Measurements from ENCODE around the gene CADPS2.

DNA sequence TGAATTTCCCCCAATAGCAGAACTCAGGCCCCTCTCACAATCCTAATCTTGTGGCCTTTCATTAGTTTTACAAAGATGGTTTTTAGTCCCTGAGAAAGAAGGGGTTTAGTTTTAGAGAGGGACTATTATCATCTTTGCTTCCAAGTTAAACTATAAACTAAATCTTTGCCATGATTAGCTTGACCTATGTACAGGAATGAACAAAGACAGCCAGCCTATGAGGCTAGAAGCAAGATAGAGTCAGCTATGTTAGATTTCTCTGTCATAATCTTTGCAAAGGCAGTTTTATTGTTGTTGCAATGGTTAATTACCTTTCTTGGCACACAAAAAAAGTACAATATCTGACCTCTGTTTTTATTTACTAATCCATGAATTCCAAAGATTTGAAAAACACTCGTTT, 206.4 kb downstream of the CADPS2 start:
- TF ChIP-seq EP300 (IDR thresholded peaks at IDR 0.05) (no peak), POLR2A (IDR thresholded peaks at IDR 0.05) (no peak)
- TF ChIP-seq, protein P1, sequence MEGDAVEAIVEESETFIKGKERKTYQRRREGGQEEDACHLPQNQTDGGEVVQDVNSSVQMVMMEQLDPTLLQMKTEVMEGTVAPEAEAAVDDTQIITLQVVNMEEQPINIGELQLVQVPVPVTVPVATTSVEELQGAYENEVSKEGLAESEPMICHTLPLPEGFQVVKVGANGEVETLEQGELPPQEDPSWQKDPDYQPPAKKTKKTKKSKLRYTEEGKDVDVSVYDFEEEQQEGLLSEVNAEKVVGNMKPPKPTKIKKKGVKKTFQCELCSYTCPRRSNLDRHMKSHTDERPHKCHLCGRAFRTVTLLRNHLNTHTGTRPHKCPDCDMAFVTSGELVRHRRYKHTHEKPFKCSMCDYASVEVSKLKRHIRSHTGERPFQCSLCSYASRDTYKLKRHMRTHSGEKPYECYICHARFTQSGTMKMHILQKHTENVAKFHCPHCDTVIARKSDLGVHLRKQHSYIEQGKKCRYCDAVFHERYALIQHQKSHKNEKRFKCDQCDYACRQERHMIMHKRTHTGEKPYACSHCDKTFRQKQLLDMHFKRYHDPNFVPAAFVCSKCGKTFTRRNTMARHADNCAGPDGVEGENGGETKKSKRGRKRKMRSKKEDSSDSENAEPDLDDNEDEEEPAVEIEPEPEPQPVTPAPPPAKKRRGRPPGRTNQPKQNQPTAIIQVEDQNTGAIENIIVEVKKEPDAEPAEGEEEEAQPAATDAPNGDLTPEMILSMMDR (IDR thresholded peaks at IDR 0.05), result no peak
